A549 (cell line): Measurements from ENCODE around the gene RGL1. TPM values are rescaled to one million over a fixed set of nuclear protein-coding genes. Genes with fewer than 3 reads are reported as not detected.

Experiments
- ATAC-seq, 2 experiments: fragments of 200-7000 bp in 1 of 2; fragments of >200 bp in 1 of 2; cut with Nextera tagmentation in 1 of 2; cut with Tn5 transposase in 1 of 2; 3 replicates each; pipeline versions ENCODE4 v1.8.0 to v1.9.1; 2018 to 2020; ENCODE audit warnings: mild to moderate bottlenecking in 1 of 2, moderate library complexity in 1 of 2
- CTCF ChIA-PET: fragments of 300-600 bp; sonication (Branson Sonifier 250); formaldehyde crosslinking; extraction: SDS; loops from one replicate; lab custom pipeline; 2021; ENCODE audit warnings: antibody characterized with exemption, inconsistent platforms; lab: Yijun Ruan, JAX
- POLR2A ChIA-PET: fragments of 350-600 bp; formaldehyde crosslinking; extraction: SDS; loops from one replicate; lab custom pipeline; 2021; ENCODE audit warnings: antibody characterized with exemption, inconsistent platforms; lab: Yijun Ruan, JAX
- DNase-seq, 2 experiments: peaks; one replicate each; pipeline versions ENCODE4 v3.0.0 to v3.0.0-alpha.2; 2011 to 2016; ENCODE audit warnings: low read depth in 1 of 2, low spot score in 1 of 2
- FAIRE-seq: peaks from 2 replicates; lab custom pipeline; 2011; peaks lifted over from hg19 to GRCh38; lab: Jason Lieb, UNC
- H3K27ac ChIP-seq, 2 experiments: fragments of >200 bp; sonication (Bioruptor Twin); formaldehyde crosslinking; 3 replicates each; pipeline ENCODE4 v1.5.1; 2016 to 2017
- H3K4me1 ChIP-seq: fragments of >200 bp; sonication (Bioruptor Twin); formaldehyde crosslinking; 3 replicates; pipeline ENCODE4 v1.6.1; 2016
- H3K4me2 ChIP-seq: fragments of >200 bp; sonication (Bioruptor Twin); formaldehyde crosslinking; 3 replicates; pipeline ENCODE4 v1.6.1; 2016
- H3K4me3 ChIP-seq: fragments of >200 bp; sonication (Bioruptor Twin); formaldehyde crosslinking; 3 replicates; pipeline ENCODE4 v1.5.1; 2016
- H3K9me3 ChIP-seq: fragments of >200 bp; sonication (Bioruptor Twin); formaldehyde crosslinking; 3 replicates; pipeline ENCODE4 v1.6.1; 2016
- BCL3 ChIP-seq: fragments of >200 bp; sonication (Bioruptor Twin); formaldehyde crosslinking; IDR thresholded peaks from 3 replicates; pipeline ENCODE4 v1.6.1; 2016
- BHLHE40 ChIP-seq: IDR thresholded peaks from 2 replicates; pipeline ENCODE4 v1.6.1; 2012; ENCODE audit warnings: low read depth, low read length, inconsistent platforms
- CBX2 ChIP-seq: fragments of 200-600 bp; sonication (generic); IDR thresholded peaks from 2 replicates; pipeline ENCODE4 v1.6.1; 2016; ENCODE audit warnings: low read depth, mild to moderate bottlenecking, borderline replicate concordance
- CBX8 ChIP-seq: fragments of 200-600 bp; sonication (generic); IDR thresholded peaks from 2 replicates; pipeline ENCODE4 v1.6.1; 2016
- CEBPB ChIP-seq, 2 experiments: fragments of >200 bp in 1 of 2; sonication (Bioruptor Twin) in 1 of 2; formaldehyde crosslinking in 1 of 2; IDR thresholded peaks; 2 replicates each; pipeline ENCODE4 v1.6.1; 2012 to 2016
- CHD2 ChIP-seq: fragments of 150-350 bp; IDR thresholded peaks from 2 replicates; pipeline ENCODE4 v1.6.1; 2014; ENCODE audit warnings: low read length; ENCODE audit not compliant: partially characterized antibody
- CHD4 ChIP-seq: fragments of 200-600 bp; sonication (generic); IDR thresholded peaks from 2 replicates; pipeline ENCODE4 v1.6.1; 2016; ENCODE audit warnings: antibody characterized with exemption, mild to moderate bottlenecking, borderline replicate concordance
- EP300 ChIP-seq, 2 experiments: fragments of >200 bp; sonication (Bioruptor Twin); formaldehyde crosslinking; IDR thresholded peaks; 2 replicates in 1 of 2; 3 replicates in 1 of 2; pipeline ENCODE4 v1.6.1; 2016 to 2017
- ESRRA ChIP-seq: fragments of 150-350 bp; IDR thresholded peaks from 2 replicates; pipeline ENCODE4 v1.6.1; 2014; ENCODE audit warnings: mild to moderate bottlenecking, low read length, borderline replicate concordance
- FOSL2 ChIP-seq, 2 experiments: fragments of 450-650 bp in 1 of 2; fragments of >200 bp in 1 of 2; sonication (Bioruptor Twin) in 1 of 2; formaldehyde crosslinking; IDR thresholded peaks; 2 replicates each; pipeline versions ENCODE4 v1.5.0 to v1.6.1; 2016 to 2020; ENCODE audit warnings: mild to moderate bottlenecking in 1 of 2, moderate library complexity in 1 of 2
- FOXS1 ChIP-seq: fragments of 250-450 bp; sonication (Bioruptor Pico); IDR thresholded peaks from 2 replicates; pipeline ENCODE4 v1.5.0; 2020; ENCODE audit warnings: mild to moderate bottlenecking, moderate library complexity
- GATA3 ChIP-seq: IDR thresholded peaks from 2 replicates; pipeline ENCODE4 v1.6.1; 2012; ENCODE audit warnings: borderline replicate concordance
- HEYL ChIP-seq: fragments of 250-450 bp; sonication (Bioruptor Pico); IDR thresholded peaks from 2 replicates; pipeline ENCODE4 v1.8.0; 2021; ENCODE audit warnings: mild to moderate bottlenecking, moderate library complexity
- HOXA7 ChIP-seq: fragments of 250-450 bp; sonication (Bioruptor Pico); IDR thresholded peaks from 2 replicates; pipeline ENCODE4 v1.5.0; 2020; ENCODE audit warnings: mild to moderate bottlenecking, moderate library complexity
- HOXB5 ChIP-seq: fragments of 250-450 bp; sonication (Bioruptor Pico); IDR thresholded peaks from 2 replicates; pipeline ENCODE4 v1.5.0; 2020; ENCODE audit warnings: mild to moderate bottlenecking, moderate library complexity
- JUN ChIP-seq, 2 experiments: fragments of >200 bp; sonication (Bioruptor Twin); formaldehyde crosslinking; IDR thresholded peaks; 2 replicates in 1 of 2; 3 replicates in 1 of 2; pipeline ENCODE4 v1.6.1; 2016 to 2017
- KDM1A ChIP-seq: fragments of 200-600 bp; sonication (generic); IDR thresholded peaks from 2 replicates; pipeline ENCODE4 v1.6.1; 2016; ENCODE audit warnings: low read depth, mild to moderate bottlenecking
- MYC ChIP-seq: IDR thresholded peaks from 2 replicates; pipeline ENCODE4 v1.6.1; 2012; ENCODE audit warnings: mild to moderate bottlenecking, inconsistent platforms, low read length, improper control_type of control experiment, borderline replicate concordance
- NFE2L2 ChIP-seq: fragments of 150-350 bp; conservative IDR thresholded peaks from 2 replicates; pipeline ENCODE4 v1.6.1; 2014; ENCODE audit warnings: low read length
- PHF8 ChIP-seq: fragments of 200-600 bp; sonication (generic); IDR thresholded peaks from 2 replicates; pipeline ENCODE4 v1.6.1; 2016; ENCODE audit warnings: low read depth, mild to moderate bottlenecking, antibody characterized with exemption, moderate library complexity, borderline replicate concordance
- POLR2A ChIP-seq: IDR thresholded peaks from 2 replicates; pipeline ENCODE4 v1.6.1; 2012; ENCODE audit warnings: mild to moderate bottlenecking, low read length
- POLR2AphosphoS2 ChIP-seq: conservative IDR thresholded peaks from 2 replicates; pipeline ENCODE4 v1.6.1; 2012; ENCODE audit warnings: low read length, improper control_type of control experiment, inconsistent platforms
- RCOR1 ChIP-seq: fragments of 150-350 bp; IDR thresholded peaks from 2 replicates; pipeline ENCODE4 v1.6.1; 2014; ENCODE audit warnings: antibody characterized with exemption, low read length, low read depth
- REST ChIP-seq: fragments of 200-600 bp; sonication (generic); IDR thresholded peaks from 2 replicates; pipeline ENCODE4 v1.6.1; 2016; ENCODE audit warnings: antibody characterized with exemption, mild to moderate bottlenecking, moderate library complexity
- SMC3 ChIP-seq: fragments of >200 bp; sonication (Bioruptor Twin); formaldehyde crosslinking; IDR thresholded peaks from 3 replicates; pipeline ENCODE4 v1.6.1; 2018; ENCODE audit warnings: inconsistent platforms
- TP53 ChIP-seq: fragments of 250-450 bp; sonication (Bioruptor Pico); IDR thresholded peaks from 2 replicates; pipeline ENCODE4 v1.5.0; 2021; ENCODE audit warnings: mild to moderate bottlenecking, moderate library complexity
- USF2 ChIP-seq: fragments of 450-650 bp; IDR thresholded peaks from 2 replicates; pipeline ENCODE4 v1.6.1; 2014; ENCODE audit warnings: antibody characterized with exemption
- ZC3H11A ChIP-seq: fragments of 450-650 bp; IDR thresholded peaks from 2 replicates; pipeline ENCODE4 v1.6.1; 2014; ENCODE audit warnings: antibody characterized with exemption, mild to moderate bottlenecking
- ZFP36 ChIP-seq: fragments of 450-650 bp; IDR thresholded peaks from 2 replicates; pipeline ENCODE4 v1.6.1; 2014; ENCODE audit warnings: borderline replicate concordance; ENCODE audit not compliant: partially characterized antibody
- ZNF302 ChIP-seq: fragments of 250-450 bp; sonication (Bioruptor Pico); IDR thresholded peaks from 2 replicates; pipeline ENCODE4 v1.9.0; 2021; ENCODE audit warnings: inconsistent platforms, mild to moderate bottlenecking, moderate library complexity
- ZSCAN20 ChIP-seq: fragments of 250-450 bp; sonication (Bioruptor Pico); IDR thresholded peaks from 2 replicates; pipeline ENCODE4 v1.8.0; 2022; ENCODE audit warnings: mild to moderate bottlenecking, moderate library complexity
- WGBS: methylation state at CpG from one replicate; pipeline ENCODE4 v1.1.6; 2017; ENCODE audit errors: missing lambda C conversion rate; 5-methylcytosine and 5-hydroxymethylcytosine counted together
- polyA plus RNA-seq, 4 experiments: library from polyadenylated mRNA; depleted of rRNA in 3 of 4; stranded (reverse); fragments of >200 nt; fragmentation: RNase III in 1 of 4; extraction: RNeasy Plus Mini Kit Qiagen cat#74134 plus additional on column Dnase treatment in 1 of 4; gene quantifications; 2 replicates in 3 of 4; 3 replicates in 1 of 4; pipeline ENCODE4 v1.2.3, GENCODE V29; 2011 to 2017
- TF ChIP-seq, protein P1 (sequence below): fragments of >200 bp; sonication (Bioruptor Twin); formaldehyde crosslinking; IDR thresholded peaks from 3 replicates; pipeline ENCODE4 v1.5.1; 2016

Gene RGL1
- polyA plus RNA-seq, 2 of the 4 experiments (the other 2 are of a cell fraction) = 1.0 to 3.8 TPM

DNA sequence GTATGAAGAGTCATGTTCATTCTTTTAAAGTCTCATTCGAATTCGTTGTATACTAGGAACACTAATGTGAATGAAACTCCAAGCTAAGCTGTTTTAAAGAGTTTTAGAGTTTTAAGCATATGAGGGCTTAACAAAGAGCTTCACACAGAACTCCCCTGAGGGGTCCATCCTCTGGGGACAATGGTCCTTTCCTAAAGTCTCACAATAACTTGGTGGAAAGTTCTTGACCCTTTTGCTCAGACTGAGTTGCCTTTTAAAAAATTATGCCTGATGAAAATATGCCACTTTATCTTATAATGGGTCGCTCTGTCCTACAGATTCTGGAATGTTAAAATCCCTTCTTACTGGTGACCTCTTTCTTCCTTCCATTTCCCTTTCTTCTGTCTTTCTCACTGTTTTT is 64.3 kb downstream of the RGL1 start:
- Histone ChIP-seq H3K9me3 (no peaks in the 10 kb centered on the region), H3K4me1 (peaks cover 14% of the 10 kb centered on the region)
- no peak for FAIRE-seq
- DNase-seq = no peak
- TF ChIP-seq BHLHE40 (no peak), FOSL2 (IDR thresholded peaks at IDR 0.05) (no peak), FOSL2 (CRISPR knock-in tag; IDR thresholded peaks at IDR 0.05) (no peak), GATA3 (no peak), ZNF302 (CRISPR knock-in tag) (no peak), JUN (IDR thresholded peaks at IDR 0.05) (no peak), ZSCAN20 (CRISPR knock-in tag) (no peak), POLR2A (no peak), BCL3 (no peak), HOXB5 (CRISPR knock-in tag) (no peak), HOXA7 (no peak), ESRRA (no peak), CHD4 (no peak), SMC3 (no peak), NFE2L2 (no peak), PHF8 (no peak), FOXS1 (CRISPR knock-in tag) (no peak), KDM1A (no peak)
- TF ChIP-seq, protein P1, sequence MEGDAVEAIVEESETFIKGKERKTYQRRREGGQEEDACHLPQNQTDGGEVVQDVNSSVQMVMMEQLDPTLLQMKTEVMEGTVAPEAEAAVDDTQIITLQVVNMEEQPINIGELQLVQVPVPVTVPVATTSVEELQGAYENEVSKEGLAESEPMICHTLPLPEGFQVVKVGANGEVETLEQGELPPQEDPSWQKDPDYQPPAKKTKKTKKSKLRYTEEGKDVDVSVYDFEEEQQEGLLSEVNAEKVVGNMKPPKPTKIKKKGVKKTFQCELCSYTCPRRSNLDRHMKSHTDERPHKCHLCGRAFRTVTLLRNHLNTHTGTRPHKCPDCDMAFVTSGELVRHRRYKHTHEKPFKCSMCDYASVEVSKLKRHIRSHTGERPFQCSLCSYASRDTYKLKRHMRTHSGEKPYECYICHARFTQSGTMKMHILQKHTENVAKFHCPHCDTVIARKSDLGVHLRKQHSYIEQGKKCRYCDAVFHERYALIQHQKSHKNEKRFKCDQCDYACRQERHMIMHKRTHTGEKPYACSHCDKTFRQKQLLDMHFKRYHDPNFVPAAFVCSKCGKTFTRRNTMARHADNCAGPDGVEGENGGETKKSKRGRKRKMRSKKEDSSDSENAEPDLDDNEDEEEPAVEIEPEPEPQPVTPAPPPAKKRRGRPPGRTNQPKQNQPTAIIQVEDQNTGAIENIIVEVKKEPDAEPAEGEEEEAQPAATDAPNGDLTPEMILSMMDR = no peak
- TF ChIP-seq, all 56 proteins: peak for 0
- no peak for ATAC-seq
- Histone ChIP-seq H3K4me3 (no peak overlapping the region), H3K4me2 (no peak overlapping the region), H3K27ac (no peak overlapping the region)
- WGBS = 79% methylated on average over 3 of the region's 3 CpGs
- ChIA-PET POLR2A (no interaction called here), CTCF (no interaction called here)

DNA sequence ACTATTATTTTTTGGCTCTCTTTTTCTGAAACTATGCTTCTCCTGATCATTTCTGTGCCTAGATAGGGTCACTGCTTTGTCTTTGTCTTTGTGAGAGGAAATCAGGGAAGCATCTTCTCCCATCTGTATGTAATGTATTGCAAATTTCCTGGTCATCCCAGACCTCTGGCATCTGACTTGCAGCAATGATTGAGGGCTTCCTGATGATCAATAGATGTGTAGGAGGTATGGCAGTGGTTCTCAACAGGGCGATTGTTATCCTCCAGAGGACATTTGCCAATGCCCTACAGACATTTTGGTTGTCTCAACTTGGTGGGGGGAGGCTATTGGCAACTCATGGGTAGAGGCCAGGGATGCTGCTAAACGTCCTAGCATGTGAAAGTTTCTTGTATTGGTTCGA is 64.7 kb downstream of the RGL1 start:
- ChIA-PET POLR2A (no interaction called here), CTCF (no interaction called here)
- DNase-seq = no peak
- no peak for FAIRE-seq
- H3K4me2 ChIP-seq = no peak overlapping the region
- peaks cover 14% of the 10 kb centered on the region for H3K4me1 ChIP-seq
- no peak for TF ChIP-seq ZC3H11A
- no peak for TF ChIP-seq CHD4
- no peak for TF ChIP-seq ZSCAN20 (CRISPR knock-in tag)
- no peak for TF ChIP-seq TP53
- no peak for TF ChIP-seq MYC
- TF ChIP-seq RCOR1 = no peak
- TF ChIP-seq REST = no peak
- TF ChIP-seq CBX8 = no peak
- TF ChIP-seq ZFP36 = no peak
- TF ChIP-seq USF2 = no peak
- TF ChIP-seq NFE2L2 = no peak
- TF ChIP-seq POLR2AphosphoS2 = no peak
- no peak for TF ChIP-seq CBX2
- no peak for TF ChIP-seq CEBPB (IDR thresholded peaks at IDR 0.05)
- no peak for TF ChIP-seq EP300 (IDR thresholded peaks at IDR 0.05)
- TF ChIP-seq CHD2 = no peak
- TF ChIP-seq HEYL (CRISPR knock-in tag) = no peak
- no peak overlapping the region for H3K4me3 ChIP-seq
- no peak overlapping the region for H3K27ac ChIP-seq
- ATAC-seq = no peak
- no peaks in the 10 kb centered on the region for H3K9me3 ChIP-seq
- 53% methylated on average over 3 of the region's 3 CpGs for WGBS
